Mucosa of descending colon (tissue), 3 donors: Measurements from ENCODE around the gene TACR2. TPM values are rescaled to one million over a fixed set of nuclear protein-coding genes. Genes with fewer than 3 reads are reported as not detected.
A peak's percentile ranks its signal among the peaks of the same experiment; 100 is the strongest.

ENCODE experiments used
- ATAC-seq: fragments of 200-7000 bp; cut with Tn5 transposase; one replicate; pipeline ENCODE4 v1.9.1; 2020; ENCODE audit warnings: mild to moderate bottlenecking, moderate library complexity
- DNase-seq, 3 donors: peaks; one replicate each; pipeline ENCODE4 v3.0.0-alpha.2; 2020
- H3K36me3 ChIP-seq: fragments of 200-600 bp; one replicate; pipeline ENCODE4 v1.8.0; 2021; ENCODE audit warnings: low read depth, mild to moderate bottlenecking
- H3K4me1 ChIP-seq: fragments of 200-600 bp; one replicate; pipeline ENCODE4 v1.8.0; 2021; ENCODE audit warnings: low read depth, mild to moderate bottlenecking
- H3K4me3 ChIP-seq: fragments of 200-600 bp; one replicate; pipeline ENCODE4 v1.8.0; 2021; ENCODE audit warnings: mild to moderate bottlenecking
- H3K9me3 ChIP-seq: fragments of 200-600 bp; one replicate; pipeline ENCODE4 v1.8.0; 2021; ENCODE audit warnings: mild to moderate bottlenecking
- CTCF ChIP-seq: fragments of 200-600 bp; IDR thresholded peaks from one replicate; pipeline ENCODE4 v1.8.0; 2022; ENCODE audit warnings: antibody characterized with exemption, mild to moderate bottlenecking
- intact Hi-C, 2 donors: fragments of 100-400 bp; cut with DNase I in 1 of 2; cut with micrococcal nuclease in 1 of 2; formaldehyde crosslinking; loops; one replicate each; pipeline versions ENCODE4 v1.11.0 to v1.11.1; 2022; cut with DNase I, micrococcal nuclease
- total RNA-seq, 3 donors: library from RNA; stranded (reverse); fragmentation: NEBNext Ultra II Directional in 2 of 3; extraction: Animal tissue kit (Norgen Biotek cat#: 25700) in 2 of 3; gene quantifications; one replicate each; pipeline versions ENCODE4 v1.2.1 to v1.2.4, GENCODE V29; 2021 to 2023
- donor health status: DM: no; HTN: no; CAD: no; lungs with moderate emphysema.
- donor health status: DM: no; HTN: no; CAD: no.
- donor health status: DM: no; HTN: yes; CAD: no.

Gene TACR2
- total RNA-seq, 3 donors from 2014 or later: 6.3 to 204 (median 9.5) TPM

GRCh38 chr10:69375307-69376151 is 41.2 kb downstream of the TACR2 start:
- peak; percentile 39 for ATAC-seq
- H3K4me3 ChIP-seq: no peak overlapping the region
- intact Hi-C loops: no loop called here
- no peaks in the 10 kb centered on the region for H3K9me3 ChIP-seq
- no peak for TF ChIP-seq CTCF
- H3K36me3 ChIP-seq: no peaks in the 10 kb centered on the region
- DNase-seq: no peak
- no peaks in the 10 kb centered on the region for H3K4me1 ChIP-seq

- no peak for ATAC-seq
- Histone ChIP-seq H3K9me3 (no peaks in the 10 kb centered on the region), H3K36me3 (no peaks in the 10 kb centered on the region), H3K4me3 (no peak overlapping the region), H3K4me1 (no peaks in the 10 kb centered on the region)
- intact Hi-C loops: no loop called here
- no peak for TF ChIP-seq CTCF
- no peak for DNase-seq
Observed at GRCh38 chr10:69374931-69375306, 41.8 kb downstream of the TACR2 start.

DNA sequence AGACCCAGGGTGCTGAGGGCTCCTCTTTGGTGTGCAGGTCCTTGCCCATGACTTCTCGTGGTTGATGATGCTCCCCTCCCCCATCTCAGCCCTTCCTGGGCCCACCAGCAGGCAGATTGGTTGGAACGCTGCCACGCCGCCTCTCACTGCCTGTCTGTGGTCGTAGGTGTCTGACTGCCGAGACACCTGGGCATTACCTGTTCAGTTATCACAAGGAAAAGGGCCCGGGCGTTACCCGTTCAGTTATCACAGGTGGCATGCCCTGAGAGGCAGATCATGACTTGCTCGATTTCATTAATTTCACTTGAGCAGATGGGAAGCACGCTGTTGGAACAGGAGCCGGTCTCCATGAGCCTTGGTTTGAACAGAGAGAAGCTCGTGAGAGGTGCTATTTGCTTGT is 42.5 kb downstream of the TACR2 start:
- TF ChIP-seq CTCF: no peak
- Histone ChIP-seq H3K36me3 (no peaks in the 10 kb centered on the region), H3K9me3 (no peaks in the 10 kb centered on the region), H3K4me3 (no peak overlapping the region), H3K4me1 (no peaks in the 10 kb centered on the region)
- ATAC-seq: no peak
- intact Hi-C loops: no loop called here
- DNase-seq: no peak

DNA sequence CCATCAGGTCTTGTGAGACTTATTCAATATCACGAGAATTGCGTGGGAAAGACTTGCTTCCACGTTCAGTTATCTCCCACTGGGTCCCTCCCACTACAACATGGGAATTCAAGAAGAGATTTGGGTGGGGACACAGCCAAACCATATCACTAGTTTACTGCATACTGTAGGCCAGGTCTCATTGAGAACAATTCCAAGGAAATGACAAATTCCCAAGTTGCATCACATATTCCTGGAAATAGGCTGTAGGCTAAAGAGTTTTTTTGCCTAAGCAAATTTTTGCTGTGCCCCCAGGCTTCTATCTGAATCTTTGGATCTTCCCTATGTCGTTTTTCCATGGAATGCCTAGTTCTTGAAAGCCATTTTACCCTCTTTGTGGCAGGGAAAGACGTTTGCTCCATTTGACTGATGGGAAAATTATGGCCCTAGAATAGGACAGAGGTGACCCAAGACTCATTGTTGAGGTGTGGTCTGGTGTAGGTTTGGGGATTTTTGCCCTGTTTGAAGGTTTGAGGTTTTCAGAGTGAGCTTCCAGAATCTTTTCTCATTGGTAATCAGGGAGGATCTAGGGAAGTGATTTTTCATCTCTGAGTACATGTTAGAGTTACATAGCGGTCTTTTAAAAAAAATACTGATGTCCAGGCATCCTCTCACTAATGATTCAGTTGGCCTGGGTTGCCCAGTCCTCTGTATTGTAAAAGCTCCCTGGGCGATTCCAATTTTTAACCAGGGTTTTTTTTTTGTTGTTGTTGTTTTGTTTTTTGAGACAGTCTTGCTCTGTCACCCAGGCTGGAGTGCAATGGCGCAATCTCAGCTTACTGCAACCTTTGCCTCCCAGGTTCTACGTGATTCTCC is 44.4 kb downstream of the TACR2 start:
- no peak for DNase-seq
- TF ChIP-seq CTCF: no peak
- Histone ChIP-seq H3K4me3 (no peak overlapping the region), H3K9me3 (no peaks in the 10 kb centered on the region), H3K4me1 (no peaks in the 10 kb centered on the region), H3K36me3 (no peaks in the 10 kb centered on the region)
- intact Hi-C loops: no loop called here
- ATAC-seq: no peak

- H3K36me3 ChIP-seq: no peaks in the 10 kb centered on the region
- DNase-seq (no peak), ATAC-seq (no peak)
- H3K4me1 ChIP-seq: peaks cover 2% of the 10 kb centered on the region
- TF ChIP-seq CTCF: no peak
- no peak overlapping the region for H3K4me3 ChIP-seq
- intact Hi-C loops: no loop called here
- no peaks in the 10 kb centered on the region for H3K9me3 ChIP-seq
Observed at GRCh38 chr10:69367469-69367868, 49.2 kb downstream of the TACR2 start.
